Kidney (tissue), 14 donors: Measurements from ENCODE around the gene MCOLN2. TPM values are rescaled to one million over a fixed set of nuclear protein-coding genes. Genes with fewer than 3 reads are reported as not detected.
A peak's percentile ranks its signal among the peaks of the same experiment; 100 is the strongest.
"Not testable (repeated sequence)": the region's sequence is repeated elsewhere in the genome, so short reads cannot be mapped to it uniquely, and the experiment has no call there.

Source experiments
- DNase-seq, 5 donors: peaks; one replicate each; pipeline ENCODE4 v3.0.0-alpha.2; 2013 to 2020
- FAIRE-seq: peaks from 2 replicates; lab custom pipeline; 2012; peaks lifted over from hg19 to GRCh38; lab: Jason Lieb, UNC
- H3K27ac ChIP-seq, 2 donors: one replicate each; pipeline ENCODE4 v1.7.0; 2013; ENCODE audit warnings: low read depth in 2 of 2, low read length in 2 of 2, inconsistent platforms in 1 of 2
- H3K27me3 ChIP-seq: one replicate; pipeline ENCODE4 v1.7.1; 2013; ENCODE audit warnings: low read length, inconsistent platforms; ENCODE audit not compliant: control insufficient read depth, insufficient read depth
- H3K36me3 ChIP-seq, 3 donors: one replicate each; pipeline versions ENCODE4 v1.7.0 to v1.7.1; 2013; ENCODE audit warnings: low read length in 3 of 3, control low read depth in 1 of 3, inconsistent platforms in 1 of 3; ENCODE audit not compliant: insufficient read depth in 3 of 3, control insufficient read depth in 2 of 3
- H3K4me1 ChIP-seq, 3 donors: one replicate each; pipeline versions ENCODE4 v1.7.0 to v1.7.1; 2013; ENCODE audit warnings: low read length in 3 of 3, inconsistent platforms in 1 of 3, low read depth in 1 of 3; ENCODE audit not compliant: control insufficient read depth in 2 of 3, insufficient read depth in 2 of 3
- H3K4me3 ChIP-seq, 3 donors: one replicate each; pipeline versions ENCODE4 v1.7.0 to v1.8.1; 2013; ENCODE audit warnings: low read length in 3 of 3, control low read depth in 1 of 3, inconsistent platforms in 1 of 3
- H3K9ac ChIP-seq, 3 donors: one replicate each; pipeline versions ENCODE4 v1.7.0 to v1.7.1; 2013; ENCODE audit warnings: low read length in 3 of 3, control low read depth in 1 of 3, inconsistent platforms in 1 of 3
- H3K9me3 ChIP-seq, 3 donors: one replicate each; pipeline versions ENCODE4 v1.7.0 to v1.7.1; 2013; ENCODE audit warnings: low read length in 3 of 3, control low read depth in 1 of 3, inconsistent platforms in 1 of 3; ENCODE audit not compliant: control insufficient read depth in 2 of 3, insufficient read depth in 1 of 3
- intact Hi-C: fragments of 100-400 bp; cut with DNase I; formaldehyde crosslinking; loops from one replicate; pipeline ENCODE4 v1.11.1; 2022
- polyA plus RNA-seq: library from polyadenylated mRNA; stranded (reverse); fragments of 350-450 nt; fragmentation: Illumina TruSeq; extraction: RNeasy Lipid Tissue Mini Kit (QIAGEN cat#74804); gene quantifications from one replicate; pipeline ENCODE4 v1.2.3, GENCODE V29; 2014; ENCODE audit warnings: low read depth, low replicate concordance; ENCODE audit not compliant: insufficient read depth
- total RNA-seq: library from RNA; stranded (reverse); fragmentation: NEBNext Ultra II Directional; extraction: Animal tissue kit (Norgen Biotek cat#: 25700); gene quantifications from one replicate; pipeline ENCODE4 v1.2.1, GENCODE V29; 2021
- TF ChIP-seq, protein P1 (sequence below): IDR thresholded peaks from 3 replicates; pipeline ENCODE4 v1.5.1; 2012; ENCODE audit warnings: mild to moderate bottlenecking, moderate library complexity, borderline replicate concordance; ENCODE audit not compliant: insufficient read depth; ENCODE audit errors: extremely low read depth
- donor health status: control.
- donor health status: control.
- donor health status: control.
- donor health status: control.
- donor health status: control.
- donor health status: DM: yes; HTN: yes; CAD: no.
- donor health status: Normal renal cell carcinoma (clear cell type).

MCOLN2 gene
- total and polyA plus RNA-seq, 2 donors from 2014 or later: 0.56 to 3.1 TPM

DNA sequence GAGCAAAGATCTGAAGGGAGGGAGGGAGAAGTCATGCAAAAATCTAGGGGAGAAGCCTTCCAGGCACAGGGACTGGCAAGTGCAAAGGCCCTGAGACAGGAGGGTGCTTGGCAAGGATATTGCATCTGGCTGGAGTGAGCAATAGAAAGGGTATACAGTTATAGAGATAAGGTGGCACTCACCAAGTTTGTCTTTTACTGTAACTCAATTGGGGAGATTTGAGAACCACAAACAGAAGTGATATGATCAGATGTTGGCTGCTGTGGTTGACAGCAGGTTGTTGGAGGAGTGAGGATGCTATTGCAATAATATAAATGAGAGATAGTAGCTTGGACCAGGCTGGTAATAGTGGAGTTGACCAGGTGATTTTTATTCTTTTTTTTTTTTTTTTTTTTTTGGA lies 25.8 kb upstream of the MCOLN2 start:
- no peak overlapping the region for H3K27ac ChIP-seq
- TF ChIP-seq, protein P1, sequence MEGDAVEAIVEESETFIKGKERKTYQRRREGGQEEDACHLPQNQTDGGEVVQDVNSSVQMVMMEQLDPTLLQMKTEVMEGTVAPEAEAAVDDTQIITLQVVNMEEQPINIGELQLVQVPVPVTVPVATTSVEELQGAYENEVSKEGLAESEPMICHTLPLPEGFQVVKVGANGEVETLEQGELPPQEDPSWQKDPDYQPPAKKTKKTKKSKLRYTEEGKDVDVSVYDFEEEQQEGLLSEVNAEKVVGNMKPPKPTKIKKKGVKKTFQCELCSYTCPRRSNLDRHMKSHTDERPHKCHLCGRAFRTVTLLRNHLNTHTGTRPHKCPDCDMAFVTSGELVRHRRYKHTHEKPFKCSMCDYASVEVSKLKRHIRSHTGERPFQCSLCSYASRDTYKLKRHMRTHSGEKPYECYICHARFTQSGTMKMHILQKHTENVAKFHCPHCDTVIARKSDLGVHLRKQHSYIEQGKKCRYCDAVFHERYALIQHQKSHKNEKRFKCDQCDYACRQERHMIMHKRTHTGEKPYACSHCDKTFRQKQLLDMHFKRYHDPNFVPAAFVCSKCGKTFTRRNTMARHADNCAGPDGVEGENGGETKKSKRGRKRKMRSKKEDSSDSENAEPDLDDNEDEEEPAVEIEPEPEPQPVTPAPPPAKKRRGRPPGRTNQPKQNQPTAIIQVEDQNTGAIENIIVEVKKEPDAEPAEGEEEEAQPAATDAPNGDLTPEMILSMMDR: no peak
- H3K27me3 ChIP-seq: no peaks in the 10 kb centered on the region
- no peak for FAIRE-seq
- no peak for DNase-seq
- no peak overlapping the region for H3K4me3 ChIP-seq
- no peaks in the 10 kb centered on the region for H3K4me1 ChIP-seq
- intact Hi-C loops: no loop called here
- H3K36me3 ChIP-seq: peaks cover 0 to 2% (median 0%) of the 10 kb centered on the region in 3 donors
- no peaks in the 10 kb centered on the region for H3K9me3 ChIP-seq
- no peak overlapping the region for H3K9ac ChIP-seq

DNA sequence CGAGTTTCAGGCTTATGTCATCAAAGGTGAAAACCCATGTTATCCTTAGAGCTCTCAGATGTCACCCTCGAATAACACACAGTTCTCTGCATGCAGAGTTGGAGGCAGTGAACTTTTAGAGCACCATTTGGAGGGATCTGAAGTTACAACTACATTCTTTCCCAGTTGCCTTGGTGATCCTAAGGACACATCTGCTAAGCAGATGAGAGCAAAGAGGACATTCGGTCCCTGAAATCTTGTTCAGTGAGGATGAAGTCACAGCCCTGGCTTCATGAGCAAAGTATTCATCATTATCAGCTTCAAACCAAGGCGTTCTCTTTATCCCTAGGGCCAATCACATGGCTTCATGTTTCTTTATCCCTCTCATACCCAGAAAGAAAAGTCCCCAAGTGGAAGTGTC lies 23.1 kb upstream of the MCOLN2 start:
- Histone ChIP-seq H3K27me3 (no peaks in the 10 kb centered on the region), H3K9me3 (no peaks in the 10 kb centered on the region), H3K36me3 (peaks cover 0 to under 1% (median 0%) of the 10 kb centered on the region in 3 donors), H3K9ac (no peak overlapping the region), H3K27ac (no peak overlapping the region), H3K4me1 (no peaks in the 10 kb centered on the region), H3K4me3 (no peak overlapping the region)
- intact Hi-C loops: no loop called here
- TF ChIP-seq, protein P1: no peak
- FAIRE-seq (no peak), DNase-seq (peak in 3 of 5 donors; percentile 25 to 61 (median 49))

DNA sequence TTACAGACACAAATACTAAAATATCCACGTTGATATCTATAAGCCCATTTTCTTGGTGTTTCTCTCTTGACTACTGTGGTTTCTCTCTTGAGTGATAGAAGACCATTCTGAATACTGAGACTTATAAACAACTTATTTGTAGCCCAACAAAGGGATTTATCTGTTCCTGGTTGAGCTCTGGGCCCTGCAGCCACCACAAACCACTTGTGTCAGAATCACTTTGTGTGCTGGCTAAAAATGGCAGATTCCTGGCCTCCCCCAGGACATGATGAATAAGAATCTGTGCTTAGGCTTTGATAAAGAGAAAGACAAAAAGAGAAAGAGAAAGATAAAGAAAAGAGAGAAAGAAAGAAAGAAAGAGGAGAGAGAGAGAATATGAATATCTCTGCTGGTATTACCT lies 18.9 kb upstream of the MCOLN2 start:
- Histone ChIP-seq H3K27me3 (no peaks in the 10 kb centered on the region), H3K36me3 (no peaks in the 10 kb centered on the region), H3K9ac (no peak overlapping the region), H3K4me3 (no peak overlapping the region), H3K9me3 (no peaks in the 10 kb centered on the region), H3K27ac (no peak overlapping the region), H3K4me1 (no peaks in the 10 kb centered on the region)
- intact Hi-C loops: no loop called here
- TF ChIP-seq, protein P1: no peak
- FAIRE-seq (no peak), DNase-seq (no peak)

DNA sequence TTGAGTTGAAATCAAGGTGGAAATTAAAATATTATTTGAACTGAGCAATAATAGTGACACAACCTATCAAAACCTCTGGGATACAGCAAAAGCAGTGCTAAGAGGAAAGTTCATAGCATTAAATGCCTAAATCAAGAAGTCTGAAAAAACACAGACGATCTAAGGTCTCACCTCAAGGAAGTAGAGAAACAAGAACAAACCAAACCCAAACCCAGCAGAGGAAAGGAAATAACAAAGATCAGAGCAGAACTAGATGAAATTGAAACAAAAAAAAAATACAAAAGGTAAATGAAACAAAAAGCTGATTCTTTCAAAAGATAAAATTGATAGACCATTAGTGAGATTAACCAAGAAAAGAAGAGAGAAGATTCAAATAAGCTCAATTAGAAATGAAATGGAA lies 8.7 kb upstream of the MCOLN2 start:
- H3K36me3 ChIP-seq, H3K9me3 ChIP-seq, DNase-seq, H3K9ac ChIP-seq, H3K4me3 ChIP-seq, FAIRE-seq, H3K27me3 ChIP-seq, H3K4me1 ChIP-seq, intact Hi-C loops, H3K27ac ChIP-seq: not testable (repeated sequence)
